AG04449 (cell line): ENCODE data around the gene TLR3.

ENCODE experiments used
- CTCF ChIA-PET: fragments of 350-600 bp; formaldehyde crosslinking; extraction: SDS; loops from one replicate; lab custom pipeline; 2021; ENCODE audit warnings: antibody characterized with exemption; lab: Yijun Ruan, JAX
- POLR2A ChIA-PET: fragments of 400-600, 350-600 bp; formaldehyde crosslinking; extraction: SDS; loops from one replicate; lab custom pipeline; 2020; ENCODE audit warnings: antibody characterized with exemption, inconsistent platforms; lab: Yijun Ruan, JAX
- DNase-seq: peaks from one replicate; pipeline ENCODE4 v3.0.0-alpha.2; 2010; ENCODE audit warnings: low read depth, low spot score
- H3K4me3 ChIP-seq: 2 replicates; pipeline ENCODE4 v1.5.1; 2011; ENCODE audit warnings: low read depth, mild to moderate bottlenecking, control low read depth, low read length
- CTCF ChIP-seq: IDR thresholded peaks from one replicate; pipeline ENCODE4 v1.5.1; 2011; ENCODE audit warnings: mild to moderate bottlenecking, moderate library complexity, low read length, control low read depth, inconsistent platforms; ENCODE audit not compliant: insufficient read depth; ENCODE audit errors: missing control alignments

The TLR3 gene

GRCh38 chr4:186095406-186095805 is 26.4 kb downstream of the TLR3 start:
- no peak for TF ChIP-seq CTCF
- ChIA-PET CTCF (no interaction called here), POLR2A (no interaction called here)
- DNase-seq, result no peak
- H3K4me3 ChIP-seq, result no peak overlapping the region

- no peak overlapping the region for H3K4me3 ChIP-seq
- CTCF ChIA-PET, result no interaction called here
- TF ChIP-seq CTCF, result no peak
- no peak for DNase-seq
- POLR2A ChIA-PET, result no interaction called here
These were observed 27.8 kb downstream of the TLR3 start for GRCh38 chr4:186096681-186097165.

GRCh38 chr4:186097386-186097785 is 28.4 kb downstream of the TLR3 start:
- POLR2A ChIA-PET, result no interaction called here
- DNase-seq, result no peak
- CTCF ChIA-PET, result no interaction called here
- TF ChIP-seq CTCF, result no peak
- no peak overlapping the region for H3K4me3 ChIP-seq

GRCh38 chr4:186102931-186103330 is 34.0 kb downstream of the TLR3 start:
- H3K4me3 ChIP-seq, result no peak overlapping the region
- ChIA-PET CTCF (no interaction called here), POLR2A (no interaction called here)
- TF ChIP-seq CTCF, result no peak
- DNase-seq, result no peak

GRCh38 chr4:186104114-186104889 is 35.3 kb downstream of the TLR3 start, which contains the start of gene FAM149A:
Gene FAM149A, plus strand, starts transcription at chr4:186104704.
- no peak within 1 kb of the TSS; the same call in 1 of the 2 replicates for H3K4me3 ChIP-seq
- CTCF ChIA-PET, result no interaction called here
- no peak for DNase-seq
- no peak for TF ChIP-seq CTCF
- POLR2A ChIA-PET, result no interaction called here

- TF ChIP-seq CTCF, result no peak
- CTCF ChIA-PET, result no interaction called here
- no peak for DNase-seq
- POLR2A ChIA-PET, result no interaction called here
- H3K4me3 ChIP-seq, result no peak overlapping the region; the same call in 1 of the 2 replicates
These were observed 36.1 kb downstream of the TLR3 start for GRCh38 chr4:186104890-186105646.
